Choroid plexus epithelial cell (primary cell): ENCODE measurements around the gene DNTT.
A peak's percentile ranks its signal among the peaks of the same experiment; 100 is the strongest.

ENCODE experiments used
- DNase-seq: peaks from one replicate; pipeline ENCODE4 v3.0.0-alpha.2; 2010; ENCODE audit warnings: low read depth
- H3K4me3 ChIP-seq: 2 replicates; pipeline ENCODE4 v1.5.1; 2011; ENCODE audit warnings: low read depth, mild to moderate bottlenecking, control low read depth, low read length, moderate library complexity
- TF ChIP-seq, protein P1 (sequence below): conservative IDR thresholded peaks from 2 replicates; pipeline ENCODE4 v1.5.1; 2011; ENCODE audit warnings: low read depth, mild to moderate bottlenecking, control low read depth, inconsistent platforms, low read length, moderate library complexity

The DNTT gene

GRCh38 chr10:96374985-96375830 lies 71.0 kb downstream of the DNTT start:
- H3K4me3 ChIP-seq = peak overlapping the region; percentile 58
- peak; percentile 92 for DNase-seq

GRCh38 chr10:96376483-96376882 lies 72.2 kb downstream of the DNTT start:
- TF ChIP-seq, protein P1, sequence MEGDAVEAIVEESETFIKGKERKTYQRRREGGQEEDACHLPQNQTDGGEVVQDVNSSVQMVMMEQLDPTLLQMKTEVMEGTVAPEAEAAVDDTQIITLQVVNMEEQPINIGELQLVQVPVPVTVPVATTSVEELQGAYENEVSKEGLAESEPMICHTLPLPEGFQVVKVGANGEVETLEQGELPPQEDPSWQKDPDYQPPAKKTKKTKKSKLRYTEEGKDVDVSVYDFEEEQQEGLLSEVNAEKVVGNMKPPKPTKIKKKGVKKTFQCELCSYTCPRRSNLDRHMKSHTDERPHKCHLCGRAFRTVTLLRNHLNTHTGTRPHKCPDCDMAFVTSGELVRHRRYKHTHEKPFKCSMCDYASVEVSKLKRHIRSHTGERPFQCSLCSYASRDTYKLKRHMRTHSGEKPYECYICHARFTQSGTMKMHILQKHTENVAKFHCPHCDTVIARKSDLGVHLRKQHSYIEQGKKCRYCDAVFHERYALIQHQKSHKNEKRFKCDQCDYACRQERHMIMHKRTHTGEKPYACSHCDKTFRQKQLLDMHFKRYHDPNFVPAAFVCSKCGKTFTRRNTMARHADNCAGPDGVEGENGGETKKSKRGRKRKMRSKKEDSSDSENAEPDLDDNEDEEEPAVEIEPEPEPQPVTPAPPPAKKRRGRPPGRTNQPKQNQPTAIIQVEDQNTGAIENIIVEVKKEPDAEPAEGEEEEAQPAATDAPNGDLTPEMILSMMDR = no peak
- H3K4me3 ChIP-seq = no peak overlapping the region
- no peak for DNase-seq

More at GRCh38 chr10:96374985-96375830, 71.0 kb downstream of the DNTT start:
- TF ChIP-seq, protein P1 = peak; percentile 99

- H3K4me3 ChIP-seq = no peak overlapping the region
- peak; percentile 92 for DNase-seq
- TF ChIP-seq, protein P1 = no peak
Measured at GRCh38 chr10:96377816-96378294, 73.6 kb downstream of the DNTT start.

DNA sequence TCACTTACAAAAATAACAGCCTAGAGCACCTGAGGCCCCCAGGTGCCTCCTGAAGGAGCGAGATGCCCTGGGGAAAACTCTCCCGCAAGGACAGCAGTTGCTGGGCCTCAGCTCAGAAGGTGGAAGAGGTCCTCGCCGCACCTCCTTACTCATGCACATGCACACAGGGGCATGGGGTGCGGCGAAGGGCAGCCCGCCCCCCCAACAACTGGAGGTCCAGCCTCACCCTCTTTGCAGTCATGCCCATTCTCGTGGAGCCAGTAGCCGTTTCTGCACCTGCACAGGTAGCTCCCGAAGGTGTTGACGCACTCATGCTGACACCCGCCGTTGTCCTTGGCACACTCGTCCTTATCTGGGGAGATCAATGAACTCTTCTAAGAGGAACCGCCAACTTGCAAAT lies 74.5 kb downstream of the DNTT start:
- TF ChIP-seq, protein P1 = no peak
- DNase-seq = no peak
- H3K4me3 ChIP-seq = no peak overlapping the region

DNA sequence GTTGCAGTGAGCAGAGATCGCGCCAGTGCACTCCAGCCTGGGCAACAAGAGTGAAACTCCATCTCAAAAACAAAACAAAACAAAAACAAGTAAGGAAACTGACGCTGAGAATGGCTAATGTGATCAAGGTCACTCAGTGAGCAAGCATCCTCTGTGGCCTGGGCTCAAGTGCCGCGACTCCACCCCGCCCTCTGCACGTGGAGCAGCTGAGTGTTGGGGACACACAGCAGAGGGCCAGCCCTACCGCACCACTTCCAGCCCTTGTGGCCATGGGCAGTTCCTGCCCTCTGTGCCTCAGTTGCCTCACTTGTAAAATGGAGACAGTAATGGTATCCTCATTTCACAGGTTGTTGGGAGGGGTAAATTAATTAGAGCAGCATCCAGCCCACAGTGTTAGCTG lies 75.5 kb downstream of the DNTT start:
- TF ChIP-seq, protein P1 = no peak
- no peak for DNase-seq

DNA sequence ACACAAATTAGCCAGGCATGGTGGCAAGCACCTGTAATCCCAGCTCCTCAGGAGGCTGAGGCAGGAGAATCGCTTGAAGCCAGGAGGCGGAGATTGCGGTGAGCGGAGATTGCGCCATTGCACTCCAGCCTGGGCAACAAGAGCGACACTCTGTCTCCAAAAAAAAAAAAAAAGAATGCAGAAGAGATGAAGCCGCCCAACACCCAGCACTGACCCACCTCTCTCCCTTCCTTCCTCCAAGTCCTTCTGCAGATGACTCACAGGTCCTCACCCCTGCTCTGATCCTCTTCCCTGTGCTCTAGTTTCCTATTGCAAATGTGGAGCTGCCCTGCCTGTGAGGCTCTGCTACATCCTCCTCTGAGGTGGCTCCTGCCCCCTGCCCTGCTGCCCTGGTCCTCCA lies 76.6 kb downstream of the DNTT start:
- no peak overlapping the region for H3K4me3 ChIP-seq
- DNase-seq = peak; percentile 55
- TF ChIP-seq, protein P1 = no peak

More for the DNA sequence above, 75.5 kb downstream of the DNTT start:
- no peak overlapping the region for H3K4me3 ChIP-seq

DNA sequence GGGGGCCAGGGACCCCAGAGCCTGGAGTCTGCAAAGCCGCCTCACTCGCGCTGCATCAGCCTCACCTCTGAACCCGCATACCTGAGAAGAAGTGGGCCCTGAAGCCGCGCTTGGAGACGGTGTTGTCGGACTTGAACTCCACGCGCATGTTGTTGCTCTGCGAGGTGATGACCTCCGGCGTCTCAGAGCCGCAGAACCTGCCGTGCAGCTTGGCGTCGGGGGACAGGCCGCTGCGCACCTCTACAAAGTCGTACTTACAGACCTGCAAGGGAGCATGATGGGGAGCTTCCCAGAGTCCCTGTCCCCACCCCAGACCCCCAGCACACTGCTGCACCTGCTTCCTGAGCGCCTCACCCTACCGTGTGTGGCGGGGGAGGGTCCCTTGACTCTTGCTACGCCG lies 80.3 kb downstream of the DNTT start:
- H3K4me3 ChIP-seq = no peak overlapping the region
- TF ChIP-seq, protein P1 = no peak

More for the DNA sequence above, 80.3 kb downstream of the DNTT start:
- no peak for DNase-seq
